NCI-H2196 treated with DMSO at 0.1 percent for 48 hours (cell line): ENCODE data around the gene C1QTNF9B.
A peak's percentile ranks its signal among the peaks of the same experiment; 100 is the strongest.
"Not testable (repeated sequence)": the region's sequence is repeated elsewhere in the genome, so short reads cannot be mapped to it uniquely, and the experiment has no call there.

Experiments used
- DNase-seq: peaks from one replicate; lab custom pipeline; 2025; ENCODE audit not compliant: unreplicated experiment; lab: John Stamatoyannopoulos, UW

C1QTNF9B gene

GRCh38 chr13:23898101-23898500 is 799 bp upstream of the C1QTNF9B start:
- DNase-seq, result no peak

DNA sequence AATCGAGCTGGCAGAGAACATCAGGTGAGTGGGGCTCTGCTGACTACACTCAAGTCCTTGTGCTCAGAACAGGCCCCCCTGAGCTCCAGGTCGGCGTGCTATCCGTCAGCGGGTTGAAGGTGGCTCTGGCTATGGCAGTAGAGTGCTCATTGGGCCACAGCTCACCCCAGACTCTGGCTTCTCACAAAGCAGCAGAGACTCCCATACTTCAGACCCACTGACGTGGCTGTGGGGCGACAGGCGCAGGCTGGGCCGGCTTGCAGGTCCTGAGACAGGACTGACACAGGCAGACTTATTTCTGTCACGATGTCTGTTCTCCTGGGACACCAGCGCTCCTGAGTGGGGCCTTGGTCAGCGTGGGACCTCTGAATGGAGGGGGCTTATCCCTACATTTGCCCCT is 2.6 kb downstream of the C1QTNF9B start:
- DNase-seq, result not testable (repeated sequence)

- DNase-seq, result not testable (repeated sequence)
Measured at GRCh38 chr13:23893791-23894190, 3.5 kb downstream of the C1QTNF9B start.

- DNase-seq, result no peak
Measured at GRCh38 chr13:23889615-23890607, 7.4 kb downstream of the C1QTNF9B start.

DNA sequence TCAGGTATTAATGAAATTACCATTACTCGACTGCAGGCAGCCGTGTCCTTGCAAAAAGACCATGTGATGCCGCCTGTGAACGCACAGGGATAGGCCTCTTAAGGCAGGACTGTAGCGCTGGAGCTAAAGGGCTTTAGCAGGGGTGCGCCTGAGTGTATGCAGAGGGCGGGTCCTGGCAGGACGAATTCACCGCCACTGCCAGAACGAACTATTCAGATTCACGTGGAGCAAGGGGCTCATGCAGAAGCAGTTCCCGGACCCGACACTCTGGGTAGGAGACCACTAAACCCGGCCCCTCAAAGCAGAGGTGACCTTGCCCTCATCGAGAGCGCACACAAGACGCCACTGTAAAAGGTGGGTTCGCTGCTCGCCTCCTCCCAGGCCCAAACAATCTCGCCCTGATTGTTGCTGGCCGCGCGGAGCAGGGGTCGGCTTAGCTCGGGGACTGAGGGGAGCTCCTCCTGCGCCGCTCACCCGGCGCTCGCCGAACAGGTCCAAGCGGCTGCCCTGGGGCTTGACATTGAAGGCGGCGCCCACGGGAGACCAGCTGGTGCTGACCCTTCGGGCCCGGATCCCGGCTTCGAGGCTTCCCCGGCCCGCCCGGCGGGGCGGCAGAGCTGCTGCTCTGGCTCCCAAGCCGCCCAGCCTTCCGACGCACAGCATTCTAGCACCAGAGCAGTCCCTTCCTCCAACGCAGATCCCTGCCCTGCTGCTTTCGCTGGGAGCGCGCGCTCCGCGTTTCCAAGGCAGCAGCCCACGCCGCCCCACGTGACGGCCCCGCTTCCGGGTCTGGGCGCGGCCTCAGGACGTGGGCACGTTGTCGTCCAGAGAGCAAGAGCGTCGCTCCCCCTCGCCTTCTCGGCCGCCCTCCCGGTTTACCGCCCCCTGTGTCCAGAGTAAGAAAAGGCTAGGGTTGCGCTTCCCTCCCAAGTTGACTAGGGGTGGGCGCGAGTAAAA is 8.4 kb downstream of the C1QTNF9B start, which contains the start of gene MIPEP:
Gene MIPEP, minus strand, starts transcription at position 743 of the 957 bp plus-strand sequence. Its CDS starts 80 bp downstream, at position 663.
- peak; percentile 71 for DNase-seq

- DNase-seq, result not testable (repeated sequence)
Measured at GRCh38 chr13:23884361-23884760, 12.9 kb downstream of the C1QTNF9B start.

DNA sequence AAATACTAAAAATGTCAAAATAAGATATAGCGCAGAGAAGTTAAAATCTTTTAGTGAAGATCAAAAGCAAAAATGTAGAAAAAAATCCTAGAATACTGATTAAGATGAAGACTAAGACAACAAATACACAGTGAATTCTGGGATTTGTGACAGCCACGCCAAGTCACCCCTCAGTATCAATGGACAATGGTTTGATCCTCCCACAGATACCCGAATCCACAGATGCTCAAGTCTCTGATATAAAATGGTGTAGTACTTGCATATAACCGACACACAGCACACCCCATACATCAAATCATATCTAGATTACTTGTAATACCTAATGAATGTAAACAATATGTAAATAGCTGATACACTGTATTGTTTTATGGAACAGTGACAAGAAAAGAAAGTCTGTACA is 14.0 kb downstream of the C1QTNF9B start:
- no peak for DNase-seq

DNA sequence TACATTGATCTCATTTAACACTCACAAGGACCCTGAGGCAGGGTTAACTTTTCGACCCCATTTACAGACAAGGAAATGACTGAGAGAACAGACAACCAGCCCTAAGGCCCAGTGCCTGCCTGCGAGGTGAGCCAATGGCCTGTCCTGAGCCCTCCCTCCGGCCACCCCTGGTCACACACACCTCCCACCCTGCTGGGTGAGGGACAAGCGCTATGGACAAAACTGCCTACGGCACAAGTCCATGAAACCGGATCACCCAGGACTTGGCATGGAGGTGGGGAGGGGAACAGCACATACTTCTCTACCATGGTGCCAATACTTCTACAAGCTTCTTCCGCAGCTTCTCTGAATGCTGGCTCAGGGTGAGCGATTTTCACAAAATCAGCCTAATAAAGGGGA is 15.9 kb downstream of the C1QTNF9B start:
- DNase-seq, result not testable (repeated sequence)

GRCh38 chr13:23880493-23881401 is 16.6 kb downstream of the C1QTNF9B start:
- not testable (repeated sequence) for DNase-seq

GRCh38 chr13:23877286-23877685 is 20.0 kb downstream of the C1QTNF9B start:
- DNase-seq, result no peak

DNA sequence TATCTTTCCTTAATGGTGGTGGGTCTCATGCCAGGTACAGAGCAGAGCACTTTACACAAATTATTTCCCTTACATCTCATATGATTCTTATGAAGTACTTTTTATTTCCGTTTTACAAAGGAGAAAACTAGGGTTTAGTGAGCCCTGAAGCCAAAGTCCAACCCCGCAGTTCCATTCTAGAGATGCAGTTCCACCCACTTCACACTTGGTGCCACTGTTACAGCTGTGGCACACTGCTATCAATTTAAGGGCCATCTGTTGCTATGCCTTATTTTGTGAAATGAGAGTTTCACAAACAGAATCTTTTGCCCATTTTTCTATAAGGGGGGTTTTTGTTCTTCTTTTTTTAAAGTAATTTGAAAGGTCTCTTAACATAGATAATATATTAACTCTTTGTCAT is 21.0 kb downstream of the C1QTNF9B start:
- DNase-seq, result no peak

GRCh38 chr13:23871616-23872220 is 25.6 kb downstream of the C1QTNF9B start:
- DNase-seq, result no peak

- no peak for DNase-seq
Measured at GRCh38 chr13:23870356-23871140, 26.8 kb downstream of the C1QTNF9B start.

GRCh38 chr13:23868521-23868920 is 28.8 kb downstream of the C1QTNF9B start:
- no peak for DNase-seq

GRCh38 chr13:23867027-23867491 is 30.2 kb downstream of the C1QTNF9B start:
- DNase-seq, result no peak

GRCh38 chr13:23866420-23867026 is 30.8 kb downstream of the C1QTNF9B start:
- DNase-seq, result no peak

- no peak for DNase-seq
Measured at GRCh38 chr13:23865906-23866305, 31.4 kb downstream of the C1QTNF9B start.

- no peak for DNase-seq
Measured at GRCh38 chr13:23865026-23865425, 32.3 kb downstream of the C1QTNF9B start.
